Activated naive CD8-positive, alpha-beta T cell (primary cell): ENCODE results near the gene ZNF232.
A peak's percentile ranks its signal among the peaks of the same experiment; 100 is the strongest.
"Not testable (repeated sequence)": the region's sequence is repeated elsewhere in the genome, so short reads cannot be mapped to it uniquely, and the experiment has no call there.

Experiments used
- H3K27ac Mint-ChIP-seq: one replicate; pipeline ENCODE4 v1.8.0; 2021; ENCODE audit warnings: mixed read lengths
- H3K27me3 Mint-ChIP-seq: one replicate; pipeline ENCODE4 v1.8.0; 2021; ENCODE audit warnings: mixed read lengths
- H3K36me3 Mint-ChIP-seq: one replicate; pipeline ENCODE4 v1.8.0; 2021; ENCODE audit warnings: mixed read lengths
- H3K4me1 Mint-ChIP-seq: one replicate; pipeline ENCODE4 v1.8.0; 2021; ENCODE audit warnings: low read depth, mixed read lengths
- H3K4me3 Mint-ChIP-seq: one replicate; pipeline ENCODE4 v1.8.0; 2021; ENCODE audit warnings: mild to moderate bottlenecking, mixed read lengths
- H3K9me3 Mint-ChIP-seq: one replicate; pipeline ENCODE4 v1.8.0; 2021; ENCODE audit warnings: low read depth, mixed read lengths

Gene ZNF232

DNA sequence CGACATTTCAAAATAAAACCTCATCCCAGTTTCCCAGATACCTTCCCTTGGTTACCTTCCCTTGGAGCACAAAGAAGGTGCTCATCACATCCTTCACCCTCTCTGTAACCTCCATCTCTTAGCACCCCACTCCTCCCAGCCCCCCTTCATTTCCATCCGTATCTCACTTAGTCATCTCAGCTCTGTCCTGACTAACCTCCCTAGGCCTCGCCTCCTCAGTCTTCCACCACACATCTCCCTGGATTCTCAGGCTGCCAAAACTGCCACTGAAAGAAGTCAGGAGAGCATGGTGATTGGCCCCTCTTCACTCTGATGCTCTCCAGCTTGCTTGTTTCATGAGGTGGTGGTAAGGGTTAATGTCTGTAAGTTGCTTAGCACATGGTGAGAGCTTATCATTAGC is 31.1 kb downstream of the ZNF232 start:
- H3K9me3 Mint-ChIP-seq: peaks cover 6% of the 10 kb centered on the region
- no peak overlapping the region for H3K4me3 Mint-ChIP-seq
- peaks cover 32% of the 10 kb centered on the region for H3K4me1 Mint-ChIP-seq
- no peak overlapping the region for H3K27ac Mint-ChIP-seq
- peaks cover 16% of the 10 kb centered on the region for H3K36me3 Mint-ChIP-seq
- no peaks in the 10 kb centered on the region for H3K27me3 Mint-ChIP-seq

- peaks cover 9% of the 10 kb centered on the region for H3K36me3 Mint-ChIP-seq
- H3K9me3 Mint-ChIP-seq: no peaks in the 10 kb centered on the region
- H3K27me3 Mint-ChIP-seq: no peaks in the 10 kb centered on the region
- H3K4me3 Mint-ChIP-seq: peak within 1 kb of the TSS; percentile 91
- H3K27ac Mint-ChIP-seq: peak within 1 kb of the TSS; percentile 93
- H3K4me1 Mint-ChIP-seq: peaks cover 32% of the 10 kb centered on the region
Observed at GRCh38 chr17:5078106-5079028, 33.3 kb downstream of the ZNF232 start, which contains the start of gene ZFP3. Gene ZFP3, plus strand, starts transcription at chr17:5078467. Its CDS starts 13,038 bp downstream, at chr17:5091505.

DNA sequence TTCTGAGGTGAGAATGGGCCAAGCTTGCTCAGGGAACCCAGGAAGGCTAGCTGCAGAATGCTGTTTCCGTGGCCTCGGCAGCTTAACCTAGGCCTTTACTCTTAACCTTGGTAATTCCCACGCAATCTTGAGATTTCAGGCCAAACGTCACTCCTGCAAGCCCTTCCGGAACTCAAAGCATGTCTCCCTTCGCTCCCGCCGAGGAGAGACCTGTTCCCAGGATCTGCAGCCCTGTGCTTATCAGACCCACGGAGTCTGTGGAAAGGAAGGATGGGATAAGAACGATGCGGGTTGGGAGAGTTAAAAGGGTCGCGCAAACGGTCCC is 33.9 kb downstream of the ZNF232 start:
- Mint-ChIP-seq H3K27ac (peak overlapping the region; percentile 93), H3K9me3 (no peaks in the 10 kb centered on the region), H3K4me3 (peak overlapping the region; percentile 91), H3K27me3 (no peaks in the 10 kb centered on the region), H3K36me3 (peaks cover 6% of the 10 kb centered on the region), H3K4me1 (peaks cover 28% of the 10 kb centered on the region)

GRCh38 chr17:5077275-5077674 is 34.4 kb downstream of the ZNF232 start:
- not testable (repeated sequence) for H3K36me3 Mint-ChIP-seq
- H3K4me1 Mint-ChIP-seq: peaks cover 27% of the 10 kb centered on the region
- peak overlapping the region; percentile 93 for H3K27ac Mint-ChIP-seq

DNA sequence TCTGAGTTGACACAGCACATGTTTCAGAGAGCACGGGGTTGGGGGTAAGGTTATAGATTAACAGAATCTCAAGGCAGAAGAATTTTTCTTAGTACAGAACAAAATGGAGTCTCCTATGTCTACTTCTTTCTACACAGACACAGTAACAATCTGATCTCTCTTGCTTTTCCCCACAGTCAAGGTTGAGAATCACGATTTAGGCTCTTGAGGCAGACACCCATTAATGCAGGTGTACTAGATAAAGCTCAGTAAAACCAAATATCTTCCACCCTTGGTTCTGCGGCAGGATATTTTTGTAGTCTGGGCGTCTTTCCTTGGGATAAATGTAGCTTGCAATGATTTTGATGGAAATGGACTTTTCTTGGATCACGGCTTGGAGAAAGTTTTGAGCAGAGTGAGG is 36.2 kb downstream of the ZNF232 start:
- H3K27ac Mint-ChIP-seq, H3K36me3 Mint-ChIP-seq, H3K27me3 Mint-ChIP-seq, H3K9me3 Mint-ChIP-seq, H3K4me3 Mint-ChIP-seq: not testable (repeated sequence)
- H3K4me1 Mint-ChIP-seq: peaks cover 19% of the 10 kb centered on the region

More at GRCh38 chr17:5077275-5077674, 34.4 kb downstream of the ZNF232 start:
- peak overlapping the region; percentile 91 for H3K4me3 Mint-ChIP-seq
- H3K9me3 Mint-ChIP-seq, H3K27me3 Mint-ChIP-seq: not testable (repeated sequence)

DNA sequence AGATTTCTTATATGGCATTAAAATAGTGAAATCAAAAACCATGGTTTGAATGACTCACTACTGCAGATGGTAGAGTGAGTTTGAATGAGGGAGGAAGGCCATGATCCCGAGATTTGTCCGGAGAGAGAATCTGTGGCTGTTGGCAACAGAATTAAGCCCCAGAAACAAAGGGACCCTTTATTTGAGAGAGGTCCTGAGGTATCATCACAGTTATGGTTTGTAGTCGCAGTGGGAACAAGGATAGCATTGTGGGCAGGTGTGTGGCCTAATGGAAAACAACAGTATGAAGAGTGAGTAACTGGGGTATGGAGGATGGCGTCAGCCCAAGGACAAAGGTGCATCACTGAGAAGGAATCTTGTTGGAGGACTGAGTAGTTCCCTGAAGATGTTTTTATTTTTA is 42.0 kb downstream of the ZNF232 start:
- Mint-ChIP-seq H3K9me3 (no peaks in the 10 kb centered on the region), H3K27ac (no peak overlapping the region), H3K27me3 (no peaks in the 10 kb centered on the region), H3K4me3 (no peak overlapping the region), H3K36me3 (no peaks in the 10 kb centered on the region), H3K4me1 (no peaks in the 10 kb centered on the region)

GRCh38 chr17:5068236-5068635 is 43.4 kb downstream of the ZNF232 start:
- H3K9me3 Mint-ChIP-seq: no peaks in the 10 kb centered on the region
- no peaks in the 10 kb centered on the region for H3K27me3 Mint-ChIP-seq
- H3K27ac Mint-ChIP-seq: no peak overlapping the region
- no peaks in the 10 kb centered on the region for H3K36me3 Mint-ChIP-seq
- peaks cover under 1% of the 10 kb centered on the region for H3K4me1 Mint-ChIP-seq
- no peak overlapping the region for H3K4me3 Mint-ChIP-seq

DNA sequence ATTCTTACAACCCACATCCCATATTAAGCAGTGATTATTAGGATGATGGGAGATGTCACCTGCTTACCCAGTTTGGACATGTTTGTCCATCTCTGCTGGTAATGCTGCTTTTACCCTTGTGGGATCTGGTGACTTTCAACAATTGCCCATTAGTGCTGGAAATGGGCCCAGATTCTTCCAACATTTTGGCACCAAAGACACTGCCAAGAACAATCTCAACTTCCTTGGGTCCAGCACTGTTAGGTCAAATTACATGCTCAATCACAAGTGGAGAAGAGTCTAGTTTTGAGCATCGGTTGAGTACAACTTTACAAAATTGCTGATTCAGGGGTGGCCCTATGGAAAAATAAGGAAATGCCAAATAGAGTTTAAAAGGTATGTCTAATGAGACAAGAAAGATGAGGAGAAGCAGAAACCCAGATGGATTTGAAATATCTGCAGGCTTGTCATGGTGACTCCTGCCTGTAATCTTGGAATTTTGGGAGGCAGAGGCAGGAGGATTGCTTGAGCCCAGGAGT is 46.4 kb downstream of the ZNF232 start:
- no peaks in the 10 kb centered on the region for H3K9me3 Mint-ChIP-seq
- H3K27ac Mint-ChIP-seq: no peak overlapping the region
- peaks cover 2% of the 10 kb centered on the region for H3K4me1 Mint-ChIP-seq
- H3K4me3 Mint-ChIP-seq: no peak overlapping the region
- H3K36me3 Mint-ChIP-seq: no peaks in the 10 kb centered on the region
- no peaks in the 10 kb centered on the region for H3K27me3 Mint-ChIP-seq
